H1 (cell line): ENCODE measurements around the gene SLC47A2. TPM values are rescaled to one million over a fixed set of nuclear protein-coding genes. Genes with fewer than 3 reads are reported as not detected.

ENCODE experiments used
- CHD7 ChIP-seq: fragments of 300-600 bp; sonication (generic); IDR thresholded peaks from 2 replicates; pipeline ENCODE4 v1.7.1; 2012; ENCODE audit warnings: low read length, moderate library complexity, mild to moderate bottlenecking, inconsistent platforms; ENCODE audit not compliant: insufficient replicate concordance
- KDM1A ChIP-seq: fragments of 200-600, 300-600 bp; sonication (generic); IDR thresholded peaks from 2 replicates; pipeline ENCODE4 v1.7.1; 2016; ENCODE audit warnings: mild to moderate bottlenecking, low read length, borderline replicate concordance
- SIX5 ChIP-seq: IDR thresholded peaks from 2 replicates; pipeline ENCODE4 v1.6.1; 2011; ENCODE audit warnings: mild to moderate bottlenecking, low read depth, low read length
- SP2 ChIP-seq: IDR thresholded peaks from 2 replicates; pipeline ENCODE4 v1.6.1; 2012; ENCODE audit warnings: mild to moderate bottlenecking, low read length, inconsistent platforms
- polyA plus RNA-seq, 7 experiments: library from polyadenylated mRNA; depleted of rRNA in 3 of 7; stranded (reverse) in 5 of 7; unstranded in 2 of 7; fragments of >200 nt in 5 of 7; fragments of 200-250 nt in 2 of 7; gene quantifications; 1 replicate in 5 of 7; 2 replicates in 1 of 7; 4 replicates in 1 of 7; pipeline versions ENCODE4 v1.2.1 to v1.2.3, GENCODE V29; 2011 to 2013; ENCODE audit warnings: missing spikeins in 2 of 7, mixed read lengths in 2 of 7
- total RNA-seq: library from RNA; stranded (reverse); fragmentation: NEBNext Ultra II Directional; extraction: Animal tissue kit (Norgen Biotek cat#: 25700); gene quantifications from 2 replicates; pipeline ENCODE4 v1.2.1, GENCODE V29; 2021
- TF ChIP-seq, protein P1 (sequence below), 3 experiments: IDR thresholded peaks; 1 replicate in 2 of 3; 2 replicates in 1 of 3; pipeline versions ENCODE4 v1.5.1 to v1.6.1; 2011; ENCODE audit warnings: low read length in 3 of 3, mild to moderate bottlenecking in 3 of 3, inconsistent platforms in 2 of 3, low read depth in 1 of 3, moderate library complexity in 1 of 3; ENCODE audit not compliant: insufficient read depth in 1 of 3; ENCODE audit errors: control extremely low read depth in 1 of 3

Gene SLC47A2
- total and polyA plus RNA-seq, 2 of the 8 experiments (the other 6 are each of a cell fraction or from before 2014, with no cell fraction given), result not detected

GRCh38 chr17:19652595-19652994, 63.8 kb downstream of the SLC47A2 start (continued):
- TF ChIP-seq CHD7 (no peak), KDM1A (no peak), SIX5 (no peak), SP2 (no peak)
- TF ChIP-seq, protein P1, sequence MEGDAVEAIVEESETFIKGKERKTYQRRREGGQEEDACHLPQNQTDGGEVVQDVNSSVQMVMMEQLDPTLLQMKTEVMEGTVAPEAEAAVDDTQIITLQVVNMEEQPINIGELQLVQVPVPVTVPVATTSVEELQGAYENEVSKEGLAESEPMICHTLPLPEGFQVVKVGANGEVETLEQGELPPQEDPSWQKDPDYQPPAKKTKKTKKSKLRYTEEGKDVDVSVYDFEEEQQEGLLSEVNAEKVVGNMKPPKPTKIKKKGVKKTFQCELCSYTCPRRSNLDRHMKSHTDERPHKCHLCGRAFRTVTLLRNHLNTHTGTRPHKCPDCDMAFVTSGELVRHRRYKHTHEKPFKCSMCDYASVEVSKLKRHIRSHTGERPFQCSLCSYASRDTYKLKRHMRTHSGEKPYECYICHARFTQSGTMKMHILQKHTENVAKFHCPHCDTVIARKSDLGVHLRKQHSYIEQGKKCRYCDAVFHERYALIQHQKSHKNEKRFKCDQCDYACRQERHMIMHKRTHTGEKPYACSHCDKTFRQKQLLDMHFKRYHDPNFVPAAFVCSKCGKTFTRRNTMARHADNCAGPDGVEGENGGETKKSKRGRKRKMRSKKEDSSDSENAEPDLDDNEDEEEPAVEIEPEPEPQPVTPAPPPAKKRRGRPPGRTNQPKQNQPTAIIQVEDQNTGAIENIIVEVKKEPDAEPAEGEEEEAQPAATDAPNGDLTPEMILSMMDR (IDR thresholded peaks at IDR 0.05; ENCODE audit: control extremely low read depth in 1 of 3, insufficient read depth in 1 of 3, low read depth in 1 of 3, low read length in 3 of 3), result no peak
